Body of pancreas (tissue), 4 donors: ENCODE data around the gene KCND2.

Experiments
- POLR2A ChIP-seq, 3 donors: fragments of 450-650 bp; IDR thresholded peaks; one replicate each; pipeline ENCODE4 v1.6.1; 2016; ENCODE audit warnings: antibody characterized with exemption in 3 of 3, mild to moderate bottlenecking in 2 of 3
- TF ChIP-seq, protein P1 (sequence below), 7 experiments: fragments of 450-650 bp in 4 of 7; fragments of 200-600 bp in 3 of 7; sonication (generic) in 3 of 7; IDR thresholded peaks; one replicate each; pipeline ENCODE4 v1.5.1; 2016 to 2019; ENCODE audit warnings: antibody characterized with exemption in 7 of 7

GRCh38 chr7:120794106-120794729, 521.2 kb downstream of the KCND2 start:
- TF ChIP-seq, protein P1, sequence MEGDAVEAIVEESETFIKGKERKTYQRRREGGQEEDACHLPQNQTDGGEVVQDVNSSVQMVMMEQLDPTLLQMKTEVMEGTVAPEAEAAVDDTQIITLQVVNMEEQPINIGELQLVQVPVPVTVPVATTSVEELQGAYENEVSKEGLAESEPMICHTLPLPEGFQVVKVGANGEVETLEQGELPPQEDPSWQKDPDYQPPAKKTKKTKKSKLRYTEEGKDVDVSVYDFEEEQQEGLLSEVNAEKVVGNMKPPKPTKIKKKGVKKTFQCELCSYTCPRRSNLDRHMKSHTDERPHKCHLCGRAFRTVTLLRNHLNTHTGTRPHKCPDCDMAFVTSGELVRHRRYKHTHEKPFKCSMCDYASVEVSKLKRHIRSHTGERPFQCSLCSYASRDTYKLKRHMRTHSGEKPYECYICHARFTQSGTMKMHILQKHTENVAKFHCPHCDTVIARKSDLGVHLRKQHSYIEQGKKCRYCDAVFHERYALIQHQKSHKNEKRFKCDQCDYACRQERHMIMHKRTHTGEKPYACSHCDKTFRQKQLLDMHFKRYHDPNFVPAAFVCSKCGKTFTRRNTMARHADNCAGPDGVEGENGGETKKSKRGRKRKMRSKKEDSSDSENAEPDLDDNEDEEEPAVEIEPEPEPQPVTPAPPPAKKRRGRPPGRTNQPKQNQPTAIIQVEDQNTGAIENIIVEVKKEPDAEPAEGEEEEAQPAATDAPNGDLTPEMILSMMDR (IDR thresholded peaks at IDR 0.05), result no peak
- TF ChIP-seq POLR2A (IDR thresholded peaks at IDR 0.05), result no peak
